Omental fat pad (tissue), 4 donors: ENCODE measurements around the gene TYK2. TPM values are rescaled to one million over a fixed set of nuclear protein-coding genes. Genes with fewer than 3 reads are reported as not detected.
A peak's percentile ranks its signal among the peaks of the same experiment; 100 is the strongest.
"Not testable (repeated sequence)": the region's sequence is repeated elsewhere in the genome, so short reads cannot be mapped to it uniquely, and the experiment has no call there.

Experiments used
- ATAC-seq: fragments of 150-250 bp; one replicate; pipeline ENCODE4 v1.9.1; 2016; ENCODE audit warnings: mild to moderate bottlenecking, moderate library complexity; ENCODE audit not compliant: low FRiP score
- DNase-seq: peaks from one replicate; pipeline ENCODE4 v3.0.0-alpha.2; 2019; ENCODE audit warnings: low spot score
- total RNA-seq, 4 donors: library from RNA; depleted of rRNA; stranded (reverse); fragments of >200 nt; gene quantifications; one replicate each; pipeline ENCODE4 v1.1.0, GENCODE V29; 2016
- TF ChIP-seq, protein P1 (sequence below), 3 donors: fragments of 450-650 bp; IDR thresholded peaks; one replicate each; pipeline ENCODE4 v1.5.1; 2016 to 2017; ENCODE audit warnings: antibody characterized with exemption in 3 of 3, mild to moderate bottlenecking in 3 of 3, moderate library complexity in 2 of 3

Gene TYK2
- total RNA-seq, 4 donors from 2014 or later, result 60.2 to 137 (median 76.9) TPM

GRCh38 chr19:10388957-10389356 lies 8.6 kb upstream of the TYK2 start:
- TF ChIP-seq, protein P1, sequence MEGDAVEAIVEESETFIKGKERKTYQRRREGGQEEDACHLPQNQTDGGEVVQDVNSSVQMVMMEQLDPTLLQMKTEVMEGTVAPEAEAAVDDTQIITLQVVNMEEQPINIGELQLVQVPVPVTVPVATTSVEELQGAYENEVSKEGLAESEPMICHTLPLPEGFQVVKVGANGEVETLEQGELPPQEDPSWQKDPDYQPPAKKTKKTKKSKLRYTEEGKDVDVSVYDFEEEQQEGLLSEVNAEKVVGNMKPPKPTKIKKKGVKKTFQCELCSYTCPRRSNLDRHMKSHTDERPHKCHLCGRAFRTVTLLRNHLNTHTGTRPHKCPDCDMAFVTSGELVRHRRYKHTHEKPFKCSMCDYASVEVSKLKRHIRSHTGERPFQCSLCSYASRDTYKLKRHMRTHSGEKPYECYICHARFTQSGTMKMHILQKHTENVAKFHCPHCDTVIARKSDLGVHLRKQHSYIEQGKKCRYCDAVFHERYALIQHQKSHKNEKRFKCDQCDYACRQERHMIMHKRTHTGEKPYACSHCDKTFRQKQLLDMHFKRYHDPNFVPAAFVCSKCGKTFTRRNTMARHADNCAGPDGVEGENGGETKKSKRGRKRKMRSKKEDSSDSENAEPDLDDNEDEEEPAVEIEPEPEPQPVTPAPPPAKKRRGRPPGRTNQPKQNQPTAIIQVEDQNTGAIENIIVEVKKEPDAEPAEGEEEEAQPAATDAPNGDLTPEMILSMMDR (IDR thresholded peaks at IDR 0.05), result peak in 2 of 3 donors; percentile 65 to 83
- ATAC-seq, result peak; percentile 51
- DNase-seq, result peak; percentile 100

- no peak for ATAC-seq
- TF ChIP-seq, protein P1 (IDR thresholded peaks at IDR 0.05), result no peak
Measured at GRCh38 chr19:10384580-10384979, 4.2 kb upstream of the TYK2 start.

GRCh38 chr19:10383223-10383499 lies 2.8 kb upstream of the TYK2 start:
- not testable (repeated sequence) for DNase-seq, ATAC-seq

More at GRCh38 chr19:10384580-10384979, 4.2 kb upstream of the TYK2 start:
- no peak for DNase-seq

- TF ChIP-seq, protein P1 (IDR thresholded peaks at IDR 0.05), result no peak
- no peak for DNase-seq
- ATAC-seq, result no peak
Measured at GRCh38 chr19:10379880-10380312, 476 bp downstream of the TYK2 start.

GRCh38 chr19:10378124-10378523 lies 2.2 kb downstream of the TYK2 start:
- no peak for DNase-seq
- ATAC-seq, result no peak
- TF ChIP-seq, protein P1 (IDR thresholded peaks at IDR 0.05), result no peak

- not testable (repeated sequence) for DNase-seq, ATAC-seq
Measured at GRCh38 chr19:10377140-10377640, 3.2 kb downstream of the TYK2 start.

DNA sequence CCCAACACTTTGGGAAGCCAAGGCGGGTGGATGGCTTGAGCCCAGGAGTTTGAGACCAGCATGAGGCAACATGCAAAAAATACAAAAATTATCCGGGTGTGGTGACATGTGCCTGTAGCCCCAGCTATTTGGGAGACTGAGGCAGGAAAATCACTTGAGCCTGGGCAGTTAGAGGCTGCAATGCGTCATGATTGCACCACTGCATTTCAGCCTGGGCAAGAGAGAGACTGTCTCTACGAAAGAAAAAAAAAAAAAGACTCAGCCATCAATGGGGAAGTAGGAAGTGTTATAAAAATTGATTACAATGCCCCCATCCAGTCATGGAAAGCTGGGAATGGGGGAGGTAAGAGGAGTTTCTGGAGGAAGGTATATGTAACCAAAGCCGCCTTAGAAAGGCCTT lies 5.4 kb downstream of the TYK2 start:
- TF ChIP-seq, protein P1 (IDR thresholded peaks at IDR 0.05), result no peak
- ATAC-seq (no peak), DNase-seq (no peak)

DNA sequence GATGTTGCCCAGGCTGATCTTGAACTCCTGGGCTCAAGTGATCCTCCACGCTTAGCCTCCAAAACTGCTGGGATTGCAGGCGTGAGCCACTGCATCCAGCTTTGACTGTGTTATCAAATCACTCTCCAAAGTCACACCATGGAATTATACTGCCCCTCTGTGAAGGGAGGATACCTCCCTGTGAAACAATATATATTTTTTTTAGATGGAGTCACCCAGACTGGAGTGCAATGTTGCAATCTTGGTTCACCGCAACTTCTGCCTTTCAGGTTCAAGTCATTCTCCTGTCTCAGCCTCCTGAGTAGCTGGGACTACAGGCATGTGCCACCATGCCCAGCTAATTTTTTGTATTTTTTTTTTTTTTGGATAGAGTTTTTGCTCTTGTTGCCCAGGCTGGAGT lies 7.7 kb downstream of the TYK2 start:
- ATAC-seq (no peak), DNase-seq (no peak)
- TF ChIP-seq, protein P1 (IDR thresholded peaks at IDR 0.05), result no peak
